Measurements from ENCODE around the gene RSAD2. TPM values are rescaled to one million over a fixed set of nuclear protein-coding genes. Genes with fewer than 3 reads are reported as not detected.

Gene RSAD2, protein sequence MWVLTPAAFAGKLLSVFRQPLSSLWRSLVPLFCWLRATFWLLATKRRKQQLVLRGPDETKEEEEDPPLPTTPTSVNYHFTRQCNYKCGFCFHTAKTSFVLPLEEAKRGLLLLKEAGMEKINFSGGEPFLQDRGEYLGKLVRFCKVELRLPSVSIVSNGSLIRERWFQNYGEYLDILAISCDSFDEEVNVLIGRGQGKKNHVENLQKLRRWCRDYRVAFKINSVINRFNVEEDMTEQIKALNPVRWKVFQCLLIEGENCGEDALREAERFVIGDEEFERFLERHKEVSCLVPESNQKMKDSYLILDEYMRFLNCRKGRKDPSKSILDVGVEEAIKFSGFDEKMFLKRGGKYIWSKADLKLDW
- 1 to 10 TPM in 3 of 4 donors, under 1 TPM in 1; 0.81 to 3.7 (median 1.8) TPM for polyA plus RNA-seq
- long read RNA-seq, donor 1, result 0 reads
- long read RNA-seq, donor 2, partial matches to known transcripts, result 0 of 1 reads
- long read RNA-seq, donor 2, other reads (novel, unspliced or antisense), result 0 of 1 reads
- long read RNA-seq, donor 3, partial matches to known transcripts, result 0 of 1 reads
- long read RNA-seq, donor 3, other reads (novel, unspliced or antisense), result 0 of 1 reads
- long read RNA-seq, donor 4, result 0 reads
- long read RNA-seq, donor 5, result 0 reads
- long read RNA-seq, donor 6, partial matches to known transcripts, result 0 of 1 reads
- long read RNA-seq, donor 6, other reads (novel, unspliced or antisense), result 0 of 1 reads
- long read RNA-seq, donor 7, result 0 reads
- long read RNA-seq, donor 8, result 0 reads
- long read RNA-seq, donor 9, result 0 reads
- long read RNA-seq, donor 10, partial matches to known transcripts, result 0 of 1 reads
- long read RNA-seq, donor 10, other reads (novel, unspliced or antisense), result 0 of 1 reads

- H3K27ac ChIP-seq (ENCODE audit: low read depth in 1 of 3, low read length in 2 of 3), result peak within 1 kb of the TSS; percentile 0 to 75 (median 67)
- H3K4me3 ChIP-seq (ENCODE audit: low read depth in 1 of 3, low read length in 3 of 3), result peak within 1 kb of the TSS; percentile 24 to 31 (median 24)
- H3K4me1 ChIP-seq (ENCODE audit: control insufficient read depth in 3 of 3, insufficient read depth in 2 of 3, low read depth in 1 of 3, low read length in 2 of 3), result peaks cover 0 to 8% (median 6%) of the 10 kb centered on the region in 3 donors
- peaks cover 0 to 4% of the 10 kb centered on the region in 2 donors for H3K9me3 ChIP-seq (ENCODE audit: control insufficient read depth in 2 of 2, insufficient read depth in 1 of 2, low read depth in 1 of 2, low read length in 1 of 2)
- DNase-seq (peak; percentile 92 to 94), FAIRE-seq (no peak)
- H3K36me3 ChIP-seq (ENCODE audit: control insufficient read depth in 3 of 3, insufficient read depth in 2 of 3, low read depth in 1 of 3, low read length in 3 of 3), result no peaks in the 10 kb centered on the region
- WGBS, 3 donors, result 21 to 33% (median 28%) methylated on average over 10 of the region's 10 CpGs
- no peaks in the 10 kb centered on the region for H3K27me3 ChIP-seq (ENCODE audit: control insufficient read depth in 3 of 3, insufficient read depth in 3 of 3, low read length in 3 of 3)
Observed at GRCh38 chr2:6877402-6878304, at the start of gene RSAD2. Gene RSAD2, plus strand, starts transcription at chr2:6877777. Its CDS starts 24 bp downstream, at chr2:6877801.

DNA sequence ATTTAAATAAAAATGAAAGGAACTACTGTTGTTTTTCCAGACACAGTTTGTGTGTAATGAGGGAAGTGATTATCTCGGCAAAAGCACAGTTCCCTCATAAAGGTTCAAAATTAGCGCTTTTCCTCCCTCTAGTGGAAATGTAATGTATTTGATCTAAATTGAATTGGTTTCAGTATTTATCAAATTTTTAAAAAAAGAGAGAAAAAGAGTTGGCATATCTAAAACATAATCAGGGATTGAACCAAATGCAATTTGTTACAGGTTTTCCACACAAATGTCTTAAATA is 49.3 kb upstream of the RSAD2 start:
- no peak for FAIRE-seq
- DNase-seq, result peak; percentile 10 to 23
- H3K36me3 ChIP-seq (ENCODE audit: control insufficient read depth in 3 of 3, insufficient read depth in 2 of 3, low read depth in 1 of 3, low read length in 3 of 3), result no peaks in the 10 kb centered on the region
- no peaks in the 10 kb centered on the region for H3K27me3 ChIP-seq (ENCODE audit: control insufficient read depth in 3 of 3, insufficient read depth in 3 of 3, low read length in 3 of 3)
- peaks cover 0 to 7% of the 10 kb centered on the region in 2 donors for H3K9me3 ChIP-seq (ENCODE audit: control insufficient read depth in 2 of 2, insufficient read depth in 1 of 2, low read depth in 1 of 2, low read length in 1 of 2)
- no peak overlapping the region for H3K4me3 ChIP-seq (ENCODE audit: low read depth in 1 of 3, low read length in 3 of 3)
- H3K4me1 ChIP-seq (ENCODE audit: control insufficient read depth in 3 of 3, insufficient read depth in 2 of 3, low read depth in 1 of 3, low read length in 2 of 3), result no peaks in the 10 kb centered on the region
- no peak overlapping the region for H3K27ac ChIP-seq (ENCODE audit: low read depth in 1 of 3, low read length in 2 of 3)
- 9 to 21% (median 18%) methylated on average over 2 of the region's 2 CpGs for WGBS, 3 donors

DNA sequence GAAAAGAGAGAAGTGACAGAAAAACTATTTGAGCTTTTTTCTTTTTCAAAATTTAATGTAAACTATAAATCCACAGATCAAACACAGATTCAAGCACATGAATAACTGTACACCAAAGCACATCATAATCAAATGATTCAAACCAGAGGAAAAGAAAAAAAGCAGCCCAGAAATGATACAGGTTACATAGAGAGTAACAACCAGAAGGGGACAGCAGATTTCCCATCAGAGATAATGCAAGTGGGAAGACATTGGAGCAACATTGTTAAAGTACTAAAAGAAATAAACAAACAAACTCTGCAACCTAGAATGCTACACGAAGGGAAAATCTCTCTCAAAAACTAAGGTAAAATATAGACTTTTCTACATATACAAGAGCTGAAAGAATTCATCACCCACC is 46.3 kb upstream of the RSAD2 start:
- DNase-seq (no peak), FAIRE-seq (no peak)
- no peak overlapping the region for H3K27ac ChIP-seq (ENCODE audit: low read depth in 1 of 3, low read length in 2 of 3)
- no peaks in the 10 kb centered on the region for H3K4me1 ChIP-seq (ENCODE audit: control insufficient read depth in 3 of 3, insufficient read depth in 2 of 3, low read depth in 1 of 3, low read length in 2 of 3)
- no peaks in the 10 kb centered on the region for H3K27me3 ChIP-seq (ENCODE audit: control insufficient read depth in 3 of 3, insufficient read depth in 3 of 3, low read length in 3 of 3)
- H3K9me3 ChIP-seq (ENCODE audit: control insufficient read depth in 2 of 2, insufficient read depth in 1 of 2, low read depth in 1 of 2, low read length in 1 of 2), result peaks cover 0 to 9% of the 10 kb centered on the region in 2 donors
- no peak overlapping the region for H3K4me3 ChIP-seq (ENCODE audit: low read depth in 1 of 3, low read length in 3 of 3)
- no peaks in the 10 kb centered on the region for H3K36me3 ChIP-seq (ENCODE audit: control insufficient read depth in 3 of 3, insufficient read depth in 2 of 3, low read depth in 1 of 3, low read length in 3 of 3)
- WGBS, 3 donors, result 71 to 74% (median 73%) methylated on average over 1 of the region's 1 CpG

DNA sequence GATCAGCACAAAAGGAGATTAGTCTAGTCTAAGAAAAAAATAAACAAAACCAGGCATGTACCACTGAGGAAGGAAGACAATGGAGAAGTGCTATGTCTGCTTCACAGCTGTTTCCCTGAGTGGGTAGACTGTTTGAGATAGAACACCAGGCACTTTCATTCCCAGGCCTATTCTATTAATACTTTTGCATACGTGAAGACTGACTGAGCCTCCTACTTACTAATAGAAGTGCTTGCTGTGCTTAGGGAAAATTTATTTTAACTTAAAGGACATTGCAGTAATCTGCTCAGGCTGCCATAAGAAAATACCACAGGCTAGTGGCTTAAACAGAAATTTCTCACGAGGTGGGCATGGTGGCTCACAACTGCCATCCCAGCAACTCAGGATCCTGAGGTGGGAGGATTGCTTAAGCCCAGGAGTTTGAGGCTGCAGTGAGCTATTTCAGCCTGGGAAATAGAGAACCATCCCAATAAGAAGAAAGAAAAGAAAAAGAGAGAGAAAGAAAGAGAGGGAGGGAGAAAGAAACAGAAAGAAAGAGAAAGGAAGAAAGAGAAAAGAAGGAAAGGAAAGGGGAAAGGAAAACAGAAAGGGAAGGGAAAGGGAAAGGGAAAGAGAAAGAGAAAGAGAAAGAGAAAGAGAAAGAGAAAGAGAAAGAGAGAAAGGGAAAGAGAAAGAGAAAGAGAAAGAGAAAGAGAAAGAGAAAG is 44.8 kb upstream of the RSAD2 start:
- H3K36me3 ChIP-seq (ENCODE audit: control insufficient read depth in 3 of 3, insufficient read depth in 2 of 3, low read depth in 1 of 3, low read length in 3 of 3), result no peaks in the 10 kb centered on the region
- H3K27me3 ChIP-seq (ENCODE audit: control insufficient read depth in 3 of 3, insufficient read depth in 3 of 3, low read length in 3 of 3), result no peaks in the 10 kb centered on the region
- DNase-seq, result peak in 1 of 2 donors; percentile 2
- 72 to 86% (median 75%) methylated on average over 2 of the region's 2 CpGs for WGBS, 3 donors
- no peaks in the 10 kb centered on the region for H3K4me1 ChIP-seq (ENCODE audit: control insufficient read depth in 3 of 3, insufficient read depth in 2 of 3, low read depth in 1 of 3, low read length in 2 of 3)
- H3K27ac ChIP-seq (ENCODE audit: low read depth in 1 of 3, low read length in 2 of 3), result no peak overlapping the region
- H3K4me3 ChIP-seq (ENCODE audit: low read depth in 1 of 3, low read length in 3 of 3), result no peak overlapping the region
- FAIRE-seq, result no peak
- H3K9me3 ChIP-seq (ENCODE audit: control insufficient read depth in 2 of 2, insufficient read depth in 1 of 2, low read depth in 1 of 2, low read length in 1 of 2), result peaks cover 0 to 9% of the 10 kb centered on the region in 2 donors

DNA sequence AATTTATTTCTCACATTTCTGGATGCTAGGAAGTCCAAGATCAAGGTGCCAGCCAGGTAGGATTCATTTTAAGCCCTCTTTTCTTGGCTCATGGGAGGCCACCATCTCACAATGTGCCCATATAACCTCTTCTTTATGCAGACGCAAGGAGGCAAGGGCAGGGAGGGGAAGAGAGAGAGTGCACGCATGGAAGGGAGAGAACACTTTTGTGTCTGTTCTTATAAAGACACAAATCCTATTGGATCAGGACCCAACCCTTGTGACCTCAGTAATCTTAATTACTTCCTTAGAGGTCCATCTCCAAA is 44.3 kb upstream of the RSAD2 start:
- FAIRE-seq, result no peak

GRCh38 chr2:6834163-6834562 is 43.4 kb upstream of the RSAD2 start:
- Histone ChIP-seq H3K27ac (ENCODE audit: low read depth in 1 of 3, low read length in 2 of 3) (no peak overlapping the region), H3K9me3 (ENCODE audit: control insufficient read depth in 2 of 2, insufficient read depth in 1 of 2, low read depth in 1 of 2, low read length in 1 of 2) (peaks cover 0 to 13% of the 10 kb centered on the region in 2 donors), H3K4me3 (ENCODE audit: low read depth in 1 of 3, low read length in 3 of 3) (no peak overlapping the region), H3K36me3 (ENCODE audit: control insufficient read depth in 3 of 3, insufficient read depth in 2 of 3, low read depth in 1 of 3, low read length in 3 of 3) (no peaks in the 10 kb centered on the region), H3K4me1 (ENCODE audit: control insufficient read depth in 3 of 3, insufficient read depth in 2 of 3, low read depth in 1 of 3, low read length in 2 of 3) (no peaks in the 10 kb centered on the region), H3K27me3 (ENCODE audit: control insufficient read depth in 3 of 3, insufficient read depth in 3 of 3, low read length in 3 of 3) (no peaks in the 10 kb centered on the region)
- DNase-seq, result no peak
- no peak for FAIRE-seq

More for the DNA sequence above, 44.3 kb upstream of the RSAD2 start:
- Histone ChIP-seq H3K4me3 (ENCODE audit: low read depth in 1 of 3, low read length in 3 of 3) (no peak overlapping the region), H3K36me3 (ENCODE audit: control insufficient read depth in 3 of 3, insufficient read depth in 2 of 3, low read depth in 1 of 3, low read length in 3 of 3) (no peaks in the 10 kb centered on the region), H3K27me3 (ENCODE audit: control insufficient read depth in 3 of 3, insufficient read depth in 3 of 3, low read length in 3 of 3) (no peaks in the 10 kb centered on the region), H3K9me3 (ENCODE audit: control insufficient read depth in 2 of 2, insufficient read depth in 1 of 2, low read depth in 1 of 2, low read length in 1 of 2) (peaks cover 0 to 9% of the 10 kb centered on the region in 2 donors), H3K4me1 (ENCODE audit: control insufficient read depth in 3 of 3, insufficient read depth in 2 of 3, low read depth in 1 of 3, low read length in 2 of 3) (no peaks in the 10 kb centered on the region), H3K27ac (ENCODE audit: low read depth in 1 of 3, low read length in 2 of 3) (no peak overlapping the region)
- DNase-seq, result no peak
- WGBS, 3 donors, result 94 to 100% (median 98%) methylated on average over 2 of the region's 2 CpGs

DNA sequence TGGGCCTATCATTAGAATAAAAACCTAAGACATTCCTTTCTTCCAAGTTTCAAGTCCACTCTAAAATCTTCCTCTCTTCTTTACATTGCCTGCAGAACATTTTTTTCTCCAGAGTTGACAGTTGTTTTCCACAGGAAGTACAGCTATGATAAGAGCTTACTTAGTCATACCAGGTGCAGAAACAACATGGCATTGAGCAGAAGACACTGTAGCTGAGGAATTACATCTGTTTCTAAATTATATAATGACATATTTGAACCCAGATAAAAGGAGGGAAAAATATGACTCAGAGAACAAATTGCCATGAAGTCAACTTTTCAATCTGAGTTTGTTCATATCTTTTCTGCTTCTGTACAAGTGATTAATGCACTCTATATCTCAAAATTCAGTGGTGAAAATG is 42.1 kb upstream of the RSAD2 start:
- no peak for FAIRE-seq
- DNase-seq, result no peak
- no peaks in the 10 kb centered on the region for H3K27me3 ChIP-seq (ENCODE audit: control insufficient read depth in 3 of 3, insufficient read depth in 3 of 3, low read length in 3 of 3)

More for the DNA sequence above, 42.1 kb upstream of the RSAD2 start:
- Histone ChIP-seq H3K9me3 (ENCODE audit: control insufficient read depth in 2 of 2, insufficient read depth in 1 of 2, low read depth in 1 of 2, low read length in 1 of 2) (peaks cover 0 to 16% of the 10 kb centered on the region in 2 donors), H3K4me1 (ENCODE audit: control insufficient read depth in 3 of 3, insufficient read depth in 2 of 3, low read depth in 1 of 3, low read length in 2 of 3) (no peaks in the 10 kb centered on the region), H3K4me3 (ENCODE audit: low read depth in 1 of 3, low read length in 3 of 3) (no peak overlapping the region), H3K27ac (ENCODE audit: low read depth in 1 of 3, low read length in 2 of 3) (no peak overlapping the region), H3K36me3 (ENCODE audit: control insufficient read depth in 3 of 3, insufficient read depth in 2 of 3, low read depth in 1 of 3, low read length in 3 of 3) (peaks cover 0 to 1% (median 0%) of the 10 kb centered on the region in 3 donors)

Data from small intestine (tissue), 16 donors.